ENCODE data around the gene GTF3C1.

GTF3C1 gene

GRCh38 chr16:27428026-27428785 lies 121.5 kb downstream of the GTF3C1 start:
- H3K27ac ChIP-seq, result no peak overlapping the region
- TF ChIP-seq CTCF (conservative IDR thresholded peaks at IDR 0.05) (no peak), ZFX (IDR thresholded peaks at IDR 0.05) (no peak)

- TF ChIP-seq CTCF (conservative IDR thresholded peaks at IDR 0.05) (no peak), ZFX (IDR thresholded peaks at IDR 0.05) (no peak)
- no peak overlapping the region for H3K27ac ChIP-seq
These were observed 122.2 kb downstream of the GTF3C1 start for GRCh38 chr16:27427538-27427937.

GRCh38 chr16:27426423-27427408 lies 123.0 kb downstream of the GTF3C1 start:
- TF ChIP-seq ZFX (IDR thresholded peaks at IDR 0.05) (no peak), CTCF (conservative IDR thresholded peaks at IDR 0.05) (no peak)
- no peak overlapping the region for H3K27ac ChIP-seq

GRCh38 chr16:27425961-27426360 lies 123.8 kb downstream of the GTF3C1 start:
- no peak for TF ChIP-seq ZFX (IDR thresholded peaks at IDR 0.05)
- TF ChIP-seq CTCF (conservative IDR thresholded peaks at IDR 0.05), result no peak
- no peak overlapping the region for H3K27ac ChIP-seq

- no peak overlapping the region for H3K27ac ChIP-seq
- TF ChIP-seq ZFX (IDR thresholded peaks at IDR 0.05), result no peak
- TF ChIP-seq CTCF (conservative IDR thresholded peaks at IDR 0.05), result no peak
These were observed 124.8 kb downstream of the GTF3C1 start for GRCh38 chr16:27424772-27425498.

- TF ChIP-seq ZFX (IDR thresholded peaks at IDR 0.05) (no peak), CTCF (conservative IDR thresholded peaks at IDR 0.05) (no peak)
- no peak overlapping the region for H3K27ac ChIP-seq
These were observed 127.6 kb downstream of the GTF3C1 start for GRCh38 chr16:27421961-27422740.

All from C4-2B (cell line).